Stimulated activated CD4-positive, alpha-beta T cell treated with anti-CD3 and anti-CD28 coated beads, Interleukin-15, amount 100 ng/mL, for 24 hours (primary cell): ENCODE data around the gene CCDC183.
"Not testable (repeated sequence)": the region's sequence is repeated elsewhere in the genome, so short reads cannot be mapped to it uniquely, and the experiment has no call there.

Source experiments
- DNase-seq: peaks from one replicate; pipeline ENCODE4 v3.0.0-alpha.2; 2020

Gene CCDC183

DNA sequence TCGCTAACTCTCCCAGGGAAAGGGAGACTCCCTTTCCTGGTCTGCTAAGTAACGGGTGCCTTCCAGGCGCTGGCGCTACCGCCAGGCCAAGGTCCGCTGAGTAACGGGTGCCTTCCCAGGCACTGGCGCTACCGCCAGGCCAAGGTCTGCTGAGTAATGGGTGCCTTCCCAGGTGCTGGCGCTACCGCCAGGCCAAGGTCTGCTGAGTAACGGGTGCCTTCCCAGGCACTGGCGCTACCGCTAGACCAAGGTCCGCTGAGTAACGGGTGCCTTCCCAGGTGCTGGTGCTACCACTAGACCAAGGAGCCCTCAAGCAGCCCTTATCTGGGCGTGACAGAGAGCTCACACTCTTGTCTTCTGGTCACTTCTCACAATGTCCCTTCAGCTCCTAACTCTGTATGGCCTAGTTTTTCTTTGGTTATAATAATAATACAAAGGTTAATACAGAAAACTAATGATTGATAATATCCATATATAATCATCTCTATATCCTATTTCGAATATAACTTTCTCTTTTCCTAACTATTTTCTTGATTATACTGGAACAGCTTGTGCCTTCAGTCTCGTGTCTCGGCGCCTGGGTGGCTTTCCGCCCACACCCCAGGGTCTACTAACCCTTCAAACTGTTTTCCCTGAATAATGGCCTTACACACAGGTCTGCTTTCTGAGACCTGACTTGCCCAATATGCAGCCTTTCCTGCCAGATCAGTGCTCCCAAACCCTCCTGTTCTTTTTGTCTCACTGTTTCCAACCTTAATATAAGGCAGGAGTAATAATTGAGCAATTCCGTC lies 10.4 kb upstream of the CCDC183 start:
- DNase-seq, result not testable (repeated sequence)

DNA sequence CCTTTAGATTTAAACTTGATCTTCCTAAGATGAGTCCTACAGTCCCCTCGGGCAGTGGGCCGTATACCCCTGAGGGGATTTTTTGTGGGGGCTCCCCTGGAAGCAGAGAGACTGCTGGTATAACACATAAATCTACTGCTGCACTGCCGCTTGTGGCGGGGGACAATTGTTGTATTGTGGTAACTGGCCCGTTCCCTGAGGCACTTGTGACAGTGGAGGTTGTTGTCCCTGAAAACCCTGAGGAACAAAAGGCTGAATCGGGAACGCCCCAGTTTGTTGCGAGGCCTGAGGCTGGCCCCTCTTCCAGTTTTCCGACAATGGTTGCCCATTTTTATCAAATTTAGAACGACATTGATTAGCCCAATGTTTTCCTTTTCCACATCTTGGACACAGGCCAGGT lies 9.7 kb upstream of the CCDC183 start:
- no peak for DNase-seq

DNA sequence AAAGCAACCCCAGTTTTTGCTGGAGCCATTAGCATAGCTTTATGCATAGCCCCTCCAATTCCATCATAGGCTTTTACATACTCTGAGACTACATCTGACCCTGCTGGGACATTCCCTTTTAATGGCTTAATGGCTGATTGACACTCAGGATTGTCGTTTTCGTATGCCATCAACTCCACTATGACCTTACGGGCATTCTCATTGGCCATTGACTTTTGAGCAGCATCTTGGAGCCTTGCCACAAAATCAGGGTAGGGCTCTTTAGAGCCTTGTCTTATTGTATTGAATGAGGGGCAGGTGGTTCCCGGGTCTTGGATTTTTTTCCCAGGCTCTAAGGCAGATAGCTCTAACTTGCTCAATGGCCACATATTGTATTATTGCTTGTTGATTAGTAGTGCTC lies 9.2 kb upstream of the CCDC183 start:
- DNase-seq, result not testable (repeated sequence)

DNA sequence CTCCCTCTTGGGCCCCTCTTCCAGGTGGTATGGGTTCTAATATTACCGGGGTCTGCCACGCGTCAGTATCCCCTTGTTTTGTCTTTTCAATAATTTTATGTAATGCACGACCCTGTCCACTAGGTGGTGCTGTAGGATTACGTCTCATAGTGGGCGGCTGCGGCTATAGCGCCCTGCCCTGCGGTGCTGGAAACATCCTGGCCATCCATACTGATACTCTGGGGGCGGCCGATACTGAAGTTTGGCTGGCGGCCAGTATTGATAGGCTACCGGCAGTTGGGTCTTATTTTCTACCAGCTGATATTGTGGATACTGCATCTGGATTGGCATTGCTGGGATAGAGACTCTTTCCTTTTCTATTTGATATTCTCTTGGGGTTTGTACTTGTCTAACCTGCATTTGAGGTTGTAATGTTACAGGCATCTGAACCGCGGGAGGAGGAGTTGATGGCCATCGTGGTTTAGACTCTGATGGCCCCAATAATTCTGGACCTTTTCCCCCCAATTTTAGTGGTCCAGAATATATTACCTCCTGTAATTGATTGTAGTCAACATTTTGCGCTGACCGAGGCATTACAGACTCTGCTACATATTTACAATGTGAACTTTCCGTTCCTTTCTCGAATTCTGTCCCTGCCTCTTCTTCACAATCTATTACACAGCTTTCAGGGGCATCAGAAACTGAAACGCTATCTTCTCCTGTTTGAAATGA lies 8.3 kb upstream of the CCDC183 start:
- peak; percentile 80 for DNase-seq

DNA sequence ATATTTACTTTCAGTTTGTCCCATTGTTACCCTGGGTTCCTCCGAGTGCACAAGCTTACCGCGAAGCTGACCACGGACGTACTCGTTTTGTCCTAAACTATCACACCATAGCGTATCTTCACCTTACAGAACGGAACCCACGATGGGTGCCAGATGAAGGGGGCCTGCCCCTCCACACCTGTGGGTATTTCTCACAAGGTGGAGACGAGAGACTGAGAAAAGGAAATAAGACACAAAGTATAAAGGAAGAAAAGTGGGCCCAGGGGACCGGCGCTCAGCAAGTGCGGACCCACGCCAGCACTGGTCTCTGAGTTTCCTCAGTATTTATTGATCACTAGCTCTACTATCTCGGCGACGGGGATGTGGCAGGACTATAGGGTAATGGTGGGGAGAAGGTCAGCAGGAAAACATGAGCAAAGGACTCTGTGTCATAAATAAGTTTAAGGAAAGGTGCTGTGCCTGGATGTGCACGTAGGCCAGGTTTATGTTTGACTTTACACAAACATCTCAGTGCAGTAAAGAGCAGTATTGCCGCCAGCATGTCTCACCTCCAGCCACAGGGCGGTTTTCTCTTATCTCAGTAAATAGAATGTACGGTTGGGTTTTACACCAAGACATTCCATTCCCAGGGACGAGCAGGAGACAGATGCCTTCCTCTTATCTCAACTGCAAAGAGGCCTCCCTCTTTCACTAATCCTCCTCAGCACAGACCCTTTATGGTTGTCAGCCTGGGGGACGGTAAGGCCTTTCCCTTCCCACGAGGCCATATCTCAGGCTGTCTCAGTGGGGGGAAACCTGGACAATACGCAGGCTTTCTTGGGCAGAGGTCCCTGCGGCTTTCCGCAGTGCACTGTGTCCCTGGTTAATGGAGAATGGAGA lies 7.3 kb upstream of the CCDC183 start:
- not testable (repeated sequence) for DNase-seq

DNA sequence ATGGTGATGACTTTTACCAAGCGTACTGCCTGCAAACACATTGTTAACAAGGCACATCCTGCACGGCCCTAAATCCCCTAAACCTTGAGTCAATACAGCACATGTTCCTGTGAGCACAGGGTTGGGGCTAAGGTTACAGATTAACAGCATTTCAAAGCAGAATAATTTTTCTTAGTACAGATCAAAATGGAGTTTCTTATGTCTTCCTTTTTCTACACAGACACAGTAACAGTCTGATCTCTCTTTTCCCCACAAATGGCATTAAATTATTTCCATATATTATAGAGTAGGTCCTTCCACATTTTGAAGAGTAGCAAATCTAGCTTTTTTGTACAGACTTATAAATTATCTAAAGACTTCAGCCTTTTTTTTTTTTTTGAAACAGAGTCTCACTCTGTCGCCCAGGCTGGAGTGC lies 6.6 kb upstream of the CCDC183 start:
- DNase-seq, result no peak

DNA sequence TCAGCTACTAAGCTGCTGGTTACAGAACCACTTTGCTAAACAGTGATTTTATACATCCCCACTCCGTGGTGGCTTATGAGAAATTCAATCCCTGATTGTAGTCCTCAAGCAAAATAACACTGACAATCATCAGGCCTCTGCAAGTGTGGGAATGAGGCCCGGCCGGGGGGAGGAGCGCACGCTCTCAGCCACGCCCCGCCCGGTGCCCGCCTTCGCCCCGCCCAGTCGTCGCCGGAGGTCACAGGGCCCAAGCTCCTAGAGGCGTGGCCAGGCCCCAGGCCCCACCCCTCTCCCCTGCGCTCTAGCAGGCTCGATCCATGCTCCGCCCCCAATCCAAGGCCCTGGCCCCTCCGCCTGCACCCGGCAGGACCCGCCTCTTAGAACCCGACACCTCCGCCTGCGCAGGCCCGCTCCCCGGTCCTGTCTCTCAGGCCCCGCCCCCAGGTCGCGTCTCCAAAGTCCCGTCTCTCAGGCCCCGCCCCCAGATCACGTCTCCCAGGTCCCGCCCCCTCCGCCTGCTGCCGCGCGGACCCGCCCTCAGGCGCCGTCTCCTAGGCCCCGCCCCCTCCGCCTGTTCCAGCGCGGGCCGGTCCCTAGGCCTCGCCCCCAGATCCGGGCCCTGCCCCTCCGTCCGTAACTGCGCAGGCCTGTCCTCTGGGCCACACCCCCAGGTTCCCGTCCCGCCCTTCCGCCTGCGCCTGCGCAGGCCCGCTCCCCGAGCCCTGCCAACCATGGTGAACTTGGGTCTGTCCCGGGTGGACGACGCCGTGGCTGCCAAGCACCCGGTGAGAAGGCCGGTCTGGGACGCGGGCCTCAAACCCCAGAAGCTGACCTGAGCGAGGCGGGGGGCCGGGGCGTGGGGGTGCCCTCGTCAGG lies 5.3 kb upstream of the CCDC183 start, which contains the start of gene TMEM141:
TSS of gene TMEM141 (plus strand) at position 705 of the 876 bp plus-strand sequence. CDS start at position 732, 27 bp downstream.
- peak; percentile 100 for DNase-seq

DNA sequence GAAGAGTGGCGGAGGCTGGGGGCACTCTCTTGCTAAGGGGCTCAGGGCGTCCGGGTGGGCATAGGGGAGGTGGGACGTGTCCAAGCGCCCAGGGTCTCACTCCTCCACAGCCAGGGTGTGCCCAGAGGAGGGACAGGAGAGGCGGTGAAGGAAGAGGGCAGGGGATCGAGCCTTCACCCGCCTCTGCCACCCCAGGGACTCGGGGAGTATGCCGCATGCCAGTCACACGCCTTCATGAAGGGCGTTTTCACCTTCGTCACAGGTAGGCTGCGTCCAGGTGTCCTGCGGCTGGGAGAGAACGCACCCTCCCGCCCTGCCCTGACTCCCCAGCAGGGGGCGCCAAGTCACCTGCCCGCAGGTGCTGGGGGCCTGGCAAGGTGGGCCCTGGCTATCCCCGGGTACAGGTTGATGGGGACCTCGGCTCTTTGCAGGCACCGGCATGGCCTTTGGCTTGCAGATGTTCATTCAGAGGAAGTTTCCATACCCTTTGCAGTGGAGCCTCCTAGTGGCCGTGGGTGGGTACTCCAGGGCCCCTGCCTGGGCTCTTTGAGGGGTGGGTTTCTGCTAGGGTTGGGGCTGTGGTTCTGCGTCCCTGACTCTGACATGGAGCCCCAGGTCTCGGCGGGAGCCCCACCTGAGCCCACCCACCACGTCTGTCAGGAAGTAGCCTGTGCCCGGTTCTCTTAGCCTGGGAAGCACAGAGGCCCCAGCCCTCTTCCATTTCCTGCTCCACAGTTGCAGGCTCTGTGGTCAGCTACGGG lies 4.4 kb upstream of the CCDC183 start:
- peak; percentile 73 for DNase-seq

DNA sequence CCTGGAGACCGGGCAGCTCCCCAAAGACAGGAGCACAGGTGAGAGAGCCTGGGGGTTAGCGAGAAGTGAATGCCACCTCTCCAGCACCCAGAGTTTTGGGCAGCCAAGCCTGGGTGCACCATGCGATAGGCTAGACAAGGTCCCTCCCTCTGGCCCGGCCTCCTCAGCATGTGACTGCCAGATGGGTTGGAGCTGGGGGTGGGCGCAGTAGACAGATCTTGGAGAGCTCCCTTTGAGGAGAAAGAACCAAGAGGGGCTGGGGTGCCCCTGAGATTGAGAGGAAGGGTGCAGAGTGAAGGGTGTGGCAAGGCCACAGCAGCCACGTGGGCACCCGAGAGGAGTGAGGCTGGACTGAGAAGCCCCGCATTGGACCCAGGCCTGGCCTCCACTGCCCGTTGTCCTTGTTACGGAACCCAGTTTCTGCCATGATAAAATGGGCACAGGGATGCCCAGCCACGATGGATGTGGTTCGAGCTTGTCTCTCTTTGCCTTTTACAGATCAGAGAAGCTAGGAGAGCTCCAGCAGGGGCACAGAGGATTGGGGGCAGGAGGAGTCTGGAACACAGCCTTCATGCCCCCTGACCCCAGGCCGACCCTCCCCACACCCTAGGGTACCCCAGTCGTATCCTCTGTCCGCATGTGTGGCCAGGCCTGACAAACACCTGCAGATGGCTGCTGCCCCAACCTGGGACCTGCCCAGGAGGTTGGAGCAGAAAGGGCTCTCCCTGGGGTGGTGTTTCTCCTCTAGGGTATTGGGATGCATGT lies 3.6 kb upstream of the CCDC183 start:
- no peak for DNase-seq

DNA sequence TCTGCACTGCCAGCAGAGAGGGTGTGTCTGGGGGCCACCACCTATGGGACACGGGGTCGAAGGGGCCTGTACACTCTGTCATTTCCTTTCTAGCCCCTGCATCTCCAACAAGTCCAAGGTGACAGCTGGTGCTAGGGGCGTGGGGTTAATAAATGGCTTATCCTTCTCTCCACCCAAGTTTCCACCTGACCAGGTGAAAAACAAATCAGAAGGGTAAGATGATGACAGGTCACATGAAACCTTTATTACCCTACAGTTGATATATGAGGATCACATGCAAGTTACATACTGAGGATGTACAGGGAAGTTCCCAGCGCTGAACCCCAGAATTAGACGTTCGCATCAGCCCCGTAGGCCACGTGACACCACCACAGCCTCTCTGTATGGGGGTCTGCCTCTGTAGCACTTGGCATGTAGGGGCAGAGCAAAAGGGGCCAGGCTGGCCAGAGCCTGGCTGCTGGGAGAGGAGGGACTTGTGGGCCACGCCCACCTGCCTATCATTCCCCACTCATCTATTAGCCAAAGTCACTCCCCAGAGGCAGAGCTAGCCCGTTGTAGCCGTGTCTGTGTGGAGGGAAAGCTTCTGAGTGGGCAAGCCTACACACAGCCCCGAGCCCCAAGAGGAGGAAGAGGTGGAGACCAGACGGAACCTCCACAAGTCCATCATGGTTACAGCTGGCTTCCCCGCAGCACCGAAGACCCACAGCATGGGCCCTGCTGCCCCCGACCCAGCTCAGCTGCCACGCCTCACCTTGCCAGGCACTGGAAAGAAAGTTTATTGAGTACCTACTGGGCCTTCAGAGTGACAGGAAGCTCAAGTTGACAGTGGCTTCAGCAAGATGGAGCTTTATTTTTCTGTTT lies 2.8 kb upstream of the CCDC183 start:
- no peak for DNase-seq

DNA sequence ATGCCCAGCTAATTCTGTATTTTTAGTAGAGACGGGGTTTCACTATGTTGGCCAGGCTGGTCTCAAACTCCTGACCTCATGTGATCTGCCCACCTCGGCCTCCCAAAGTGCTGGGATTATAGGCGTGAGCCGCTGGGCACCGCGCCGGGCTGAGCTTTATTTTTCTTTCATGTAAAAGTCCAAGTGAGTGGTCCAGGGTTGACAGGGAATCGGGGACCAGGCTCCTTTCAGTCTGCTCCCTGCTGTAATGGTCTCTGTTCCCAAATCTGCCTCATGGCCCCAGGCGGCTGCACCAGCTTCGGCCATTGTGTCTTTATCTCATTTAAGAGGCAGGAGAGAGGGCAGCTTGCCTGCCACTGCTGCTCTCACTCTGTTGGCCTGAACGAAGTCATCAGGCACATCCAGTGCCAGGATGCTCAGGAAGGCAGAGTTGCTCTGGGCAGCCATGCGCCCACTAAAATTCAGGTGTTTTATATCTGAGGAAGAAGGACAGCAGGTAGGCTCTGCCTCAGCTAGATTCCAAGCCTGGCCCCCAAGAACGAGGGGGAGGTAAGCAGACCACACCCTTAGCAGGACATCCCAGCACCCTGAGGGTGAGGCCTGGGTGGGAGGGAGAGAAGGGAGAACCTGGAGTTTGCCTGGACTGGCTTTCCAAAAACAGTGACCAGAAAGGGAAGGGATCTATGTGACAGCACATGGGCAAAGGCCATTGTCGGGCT lies 1.7 kb upstream of the CCDC183 start:
- no peak for DNase-seq

DNA sequence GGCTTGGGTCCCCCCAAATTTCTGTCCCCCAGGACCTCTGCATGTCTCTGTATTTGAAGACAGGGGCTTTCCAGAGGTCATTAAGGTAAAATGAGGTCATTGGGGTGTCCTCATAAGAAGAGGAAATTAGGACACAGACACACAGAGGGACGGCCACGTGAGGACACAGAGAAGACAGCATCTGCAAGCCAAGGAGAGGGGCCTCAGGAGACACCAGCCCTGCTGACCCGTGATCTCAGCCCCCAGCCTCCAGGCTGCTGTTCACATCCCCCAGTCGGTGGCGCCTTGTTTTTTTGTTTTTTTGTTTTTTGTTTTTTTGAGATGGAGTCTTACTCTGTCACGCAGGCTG lies 1.2 kb upstream of the CCDC183 start:
- DNase-seq, result no peak

DNA sequence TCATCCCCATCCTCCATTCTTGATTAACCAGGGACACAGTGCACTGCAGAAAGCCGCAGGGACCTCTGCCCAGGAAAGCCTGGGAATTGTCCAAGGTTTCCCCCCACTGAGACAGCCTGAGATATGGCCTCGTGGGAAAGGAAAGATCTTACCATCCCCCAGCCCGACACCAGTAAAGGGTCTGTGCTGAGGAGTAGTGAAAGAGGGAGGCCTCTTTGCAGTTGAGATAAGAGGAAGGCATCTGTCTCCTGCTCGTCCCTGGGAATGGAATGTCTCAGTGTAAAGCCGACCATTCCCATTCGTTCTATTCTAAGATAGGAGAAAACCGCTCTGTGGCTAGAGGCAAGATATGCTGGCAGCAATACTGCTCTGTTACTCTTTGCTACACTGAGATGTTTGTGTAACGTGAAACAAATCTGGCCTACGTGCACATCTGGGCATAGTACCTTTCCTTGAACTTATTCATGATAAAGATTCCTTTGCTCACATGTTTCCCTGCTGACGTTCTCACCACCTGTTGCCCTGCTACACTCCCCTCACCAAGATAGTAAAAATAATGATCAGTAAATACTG lies 723 bp downstream of the CCDC183 start:
- DNase-seq, result not testable (repeated sequence)

DNA sequence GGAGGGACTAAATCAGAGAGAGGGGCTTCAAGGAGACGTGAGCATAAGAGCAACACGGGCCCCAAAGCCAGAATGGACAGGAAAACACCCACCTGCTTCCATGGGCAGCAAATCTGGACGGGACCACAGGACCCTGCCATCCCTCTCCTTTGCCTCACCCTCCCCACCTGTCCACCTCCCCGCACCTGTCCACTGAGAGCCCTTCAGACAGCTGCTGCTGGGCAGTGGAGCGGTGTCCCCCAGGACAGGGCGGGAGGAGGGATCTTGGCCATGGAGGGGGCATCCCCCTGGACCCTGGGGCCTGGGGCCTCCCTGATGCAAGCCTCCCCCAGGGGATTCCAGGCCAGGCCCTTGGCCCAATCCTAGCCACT lies 2.6 kb downstream of the CCDC183 start:
- DNase-seq, result no peak

DNA sequence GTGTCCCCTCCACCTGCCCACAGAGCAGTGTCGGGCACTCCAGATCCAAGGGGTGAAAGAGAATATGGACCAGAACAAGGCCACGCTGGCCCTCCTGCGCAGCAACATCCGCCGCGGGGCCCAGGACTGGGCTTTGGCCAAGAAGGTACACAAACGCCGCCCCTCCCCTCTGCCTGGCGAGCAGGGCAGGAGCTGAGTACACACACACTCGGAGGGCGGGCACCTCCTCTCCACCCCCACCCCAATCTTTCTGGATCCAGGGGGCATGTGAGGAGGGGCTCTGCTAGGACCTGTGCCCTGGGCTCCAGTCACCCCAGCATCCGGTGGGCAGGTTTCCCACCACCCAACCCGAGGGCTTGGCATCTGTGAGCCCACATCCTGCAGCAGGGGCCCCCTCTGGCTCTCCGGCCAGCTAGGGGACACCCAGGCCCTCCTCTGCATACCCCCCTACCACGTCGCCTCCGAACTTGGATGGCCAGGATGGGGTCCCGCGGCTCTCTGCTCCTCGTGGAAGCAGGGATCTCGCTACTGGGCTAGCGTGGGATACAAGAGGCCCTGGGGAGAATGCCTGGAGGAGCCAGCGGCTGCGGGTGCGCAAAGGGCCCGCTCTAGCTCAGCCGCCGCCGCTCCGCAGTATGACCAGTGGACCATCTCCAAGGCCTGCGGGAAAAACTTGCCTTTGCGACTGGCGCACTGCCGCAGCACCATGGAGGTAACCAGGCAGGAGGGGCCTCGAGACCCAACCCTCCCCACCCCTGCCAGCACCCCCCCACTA lies 3.1 kb downstream of the CCDC183 start:
- no peak for DNase-seq

DNA sequence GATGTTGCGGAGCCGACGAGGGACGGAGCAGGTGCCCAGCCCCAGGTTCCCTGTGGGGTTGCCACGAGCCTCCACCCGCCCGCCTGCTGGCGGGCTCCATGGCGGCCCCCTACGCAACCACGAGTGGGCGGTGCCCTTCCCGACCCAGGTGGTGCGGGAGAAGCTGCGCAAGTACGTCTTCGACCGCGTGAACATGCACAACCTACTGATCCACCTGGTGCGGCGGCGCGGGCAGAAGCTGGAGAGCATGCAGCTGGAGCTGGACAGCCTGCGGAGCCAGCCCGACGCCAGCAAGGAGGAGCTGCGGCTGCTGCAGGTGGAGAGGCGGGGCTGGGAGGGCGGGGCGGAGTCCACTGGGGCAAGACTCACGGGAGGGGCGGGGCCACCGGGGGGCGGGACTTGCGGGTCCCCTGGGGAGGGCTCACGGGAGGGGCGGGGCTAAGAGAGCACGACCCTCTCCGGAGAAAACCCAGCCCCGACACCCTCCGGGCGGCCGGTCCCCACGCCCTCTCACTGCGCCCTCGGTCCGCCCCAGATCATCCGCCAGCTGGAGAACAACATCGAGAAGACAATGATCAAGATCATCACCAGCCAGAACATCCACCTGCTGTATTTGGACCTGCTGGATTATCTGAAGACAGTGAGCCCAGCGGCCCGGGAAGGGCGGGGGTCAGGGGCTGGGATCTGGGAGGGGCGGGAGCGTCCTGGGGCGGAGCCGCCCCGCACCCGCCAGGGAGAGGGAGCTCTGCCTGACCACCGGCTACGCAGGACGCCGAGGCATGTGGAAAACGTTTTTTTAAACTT lies 3.9 kb downstream of the CCDC183 start:
- DNase-seq, result peak; percentile 92

DNA sequence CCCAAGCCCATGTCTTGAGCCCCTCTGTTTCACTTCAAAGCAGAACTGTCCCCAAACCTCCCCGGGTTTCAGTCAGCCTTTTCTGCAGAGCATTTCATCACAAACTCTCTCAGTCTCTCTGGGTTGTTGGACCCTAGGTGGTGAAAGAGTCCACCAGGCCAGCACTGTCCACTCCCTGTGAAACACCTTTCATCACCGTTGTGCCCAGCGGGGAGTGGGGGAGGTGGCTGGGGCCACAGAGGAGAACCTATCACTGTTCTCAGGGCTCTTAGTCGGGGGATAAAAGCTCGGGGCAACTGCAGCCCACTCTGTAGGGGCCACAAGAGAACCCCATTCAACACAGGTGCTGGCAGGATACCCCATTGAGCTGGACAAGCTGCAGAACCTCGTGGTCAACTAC lies 6.2 kb downstream of the CCDC183 start:
- no peak for DNase-seq
